GM19438 (cell line): Measurements from ENCODE around the gene TCEA2.

Experiments used
- ATAC-seq: cut with Tn5 transposase; IDR thresholded peaks from one replicate; pipeline ENCODE4 v1.9.1; 2021; ENCODE audit warnings: low read depth; ENCODE audit not compliant: unreplicated experiment

Gene TCEA2

DNA sequence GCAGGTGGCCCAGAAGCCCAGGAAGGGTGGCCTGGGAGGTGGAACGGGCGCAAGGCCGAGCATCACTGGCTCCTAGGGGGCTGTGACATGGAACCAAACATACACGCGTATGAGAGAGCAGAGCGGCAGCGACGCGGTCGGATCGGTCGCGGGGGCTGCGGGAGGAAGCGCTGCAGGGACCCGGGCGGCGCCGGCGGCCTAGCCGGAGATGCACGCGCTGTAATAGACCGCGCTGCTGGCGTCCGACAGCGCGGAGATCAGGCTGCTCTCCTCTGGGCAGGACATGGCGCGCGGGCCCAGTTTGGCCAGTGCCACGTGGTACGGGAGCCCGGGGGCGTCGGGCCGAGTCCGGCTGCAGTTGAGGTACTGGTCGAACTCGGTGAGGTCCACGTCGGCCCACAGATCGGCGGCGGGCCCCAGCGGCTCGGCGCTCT, 15.0 kb upstream of the TCEA2 start:
- no peak for ATAC-seq

GRCh38 chr20:64048402-64049044, 14.5 kb upstream of the TCEA2 start:
- no peak for ATAC-seq

- no peak for ATAC-seq
Measured at GRCh38 chr20:64049060-64049877, 13.7 kb upstream of the TCEA2 start, which contains the start of gene SOX18. Gene SOX18 (minus strand): TSS chr20:64049639. CDS start chr20:64049516, 123 bp downstream.

- no peak for ATAC-seq
Measured at GRCh38 chr20:64049878-64050260, 13.1 kb upstream of the TCEA2 start.

GRCh38 chr20:64050261-64051032, 12.6 kb upstream of the TCEA2 start:
- no peak for ATAC-seq

DNA sequence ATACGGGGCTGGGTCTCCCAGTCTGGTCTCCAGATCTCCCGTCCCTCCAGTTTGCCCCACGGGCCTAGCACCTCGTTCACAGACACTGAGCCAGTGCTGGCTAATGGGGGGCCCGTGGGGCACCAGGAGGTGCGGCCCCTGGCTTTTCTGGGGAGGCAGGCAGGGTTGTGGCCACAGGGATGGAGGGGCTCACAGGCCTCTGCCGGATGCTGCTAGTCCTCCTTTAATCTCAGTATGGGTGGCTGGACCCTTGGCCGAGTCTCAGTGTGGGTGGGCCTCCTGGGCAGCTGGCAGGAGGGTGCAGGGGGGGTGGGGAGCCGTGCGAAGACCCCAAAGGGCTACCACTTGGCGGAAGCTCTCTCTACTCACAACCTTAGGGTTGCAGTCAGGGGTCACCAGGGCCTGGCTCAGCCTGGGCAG, 12.0 kb upstream of the TCEA2 start:
- ATAC-seq: no peak

DNA sequence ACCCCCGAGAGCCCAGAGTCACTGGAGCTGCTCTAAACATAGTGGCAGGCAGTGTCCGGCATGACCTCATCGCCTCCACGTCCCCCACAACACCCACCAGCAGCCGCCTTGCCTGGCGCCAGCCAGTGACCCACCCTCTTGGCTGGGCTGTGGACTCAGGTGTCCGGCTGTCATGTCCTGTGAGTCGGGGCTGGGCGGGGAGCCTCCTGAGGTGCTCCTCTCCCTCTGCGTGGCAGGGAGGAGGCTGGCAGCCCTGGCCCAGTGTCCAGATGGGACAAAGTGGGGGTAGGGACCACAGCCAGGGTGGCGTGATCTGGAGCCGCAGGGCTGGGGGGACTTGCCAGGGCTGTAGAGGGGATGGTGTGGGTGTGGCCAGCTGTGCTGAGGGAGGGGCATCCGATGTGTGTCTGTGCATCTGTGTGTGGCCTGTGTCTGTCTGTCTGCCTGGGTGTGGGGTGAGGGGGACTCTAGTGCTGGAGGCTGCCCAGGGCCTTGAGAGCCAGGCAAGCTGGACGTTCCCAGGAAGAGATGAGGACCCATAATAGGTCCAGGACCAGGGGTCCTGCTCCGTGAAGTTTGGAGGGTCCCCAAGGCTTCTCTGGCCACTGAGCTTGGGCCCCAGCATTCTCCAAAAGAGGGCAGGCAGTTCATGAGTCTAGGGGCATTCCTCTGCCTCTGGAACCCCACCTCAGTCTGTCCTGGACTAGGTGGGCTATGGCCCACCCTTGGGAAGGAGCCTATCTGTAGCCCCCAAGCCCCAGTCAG, 11.3 kb upstream of the TCEA2 start:
- no peak for ATAC-seq

GRCh38 chr20:64052326-64052722, 10.7 kb upstream of the TCEA2 start:
- no peak for ATAC-seq

- no peak for ATAC-seq
Measured at GRCh38 chr20:64052987-64053840, 9.8 kb upstream of the TCEA2 start.

DNA sequence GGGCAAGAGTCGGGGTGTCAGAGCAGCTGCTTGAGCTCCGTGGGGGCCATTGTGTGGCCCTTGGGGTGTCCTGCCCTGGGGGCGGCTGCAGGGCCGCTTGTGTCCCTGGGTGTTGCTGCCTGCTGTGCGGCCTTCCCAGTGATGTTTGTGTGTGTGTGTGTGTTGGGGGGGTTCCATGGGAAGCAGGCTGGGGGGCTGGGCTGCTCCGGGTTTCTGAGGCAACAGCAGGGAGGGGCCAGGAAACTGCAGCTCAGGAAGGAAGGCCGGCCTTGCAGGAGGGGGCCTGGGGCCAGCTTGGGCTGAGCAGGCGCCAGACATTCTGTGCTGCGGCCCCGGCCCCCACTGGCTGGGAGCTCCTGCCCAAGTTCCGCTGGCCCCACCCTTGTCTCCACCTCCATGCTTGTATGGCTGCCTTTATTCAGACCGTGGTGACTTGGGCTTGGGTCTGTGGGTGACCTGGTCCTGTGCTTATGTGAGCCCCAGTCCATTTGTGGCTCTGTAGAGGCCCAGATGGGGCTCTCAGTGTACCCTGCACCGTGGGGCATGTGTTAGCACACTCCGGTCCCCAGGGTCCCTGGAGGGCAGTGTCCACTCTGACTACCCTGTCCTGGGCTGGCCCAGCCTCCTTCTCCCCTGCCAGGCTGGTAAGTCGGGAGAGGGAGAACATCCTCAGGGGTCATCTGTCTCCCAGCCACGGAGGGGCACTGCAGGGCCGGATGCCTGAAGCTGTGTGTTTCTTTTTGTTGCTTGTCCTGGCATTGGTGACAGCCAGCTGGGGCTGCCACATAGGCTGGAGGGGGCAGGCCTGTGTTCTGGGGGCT, 8.9 kb upstream of the TCEA2 start:
- ATAC-seq: no peak

DNA sequence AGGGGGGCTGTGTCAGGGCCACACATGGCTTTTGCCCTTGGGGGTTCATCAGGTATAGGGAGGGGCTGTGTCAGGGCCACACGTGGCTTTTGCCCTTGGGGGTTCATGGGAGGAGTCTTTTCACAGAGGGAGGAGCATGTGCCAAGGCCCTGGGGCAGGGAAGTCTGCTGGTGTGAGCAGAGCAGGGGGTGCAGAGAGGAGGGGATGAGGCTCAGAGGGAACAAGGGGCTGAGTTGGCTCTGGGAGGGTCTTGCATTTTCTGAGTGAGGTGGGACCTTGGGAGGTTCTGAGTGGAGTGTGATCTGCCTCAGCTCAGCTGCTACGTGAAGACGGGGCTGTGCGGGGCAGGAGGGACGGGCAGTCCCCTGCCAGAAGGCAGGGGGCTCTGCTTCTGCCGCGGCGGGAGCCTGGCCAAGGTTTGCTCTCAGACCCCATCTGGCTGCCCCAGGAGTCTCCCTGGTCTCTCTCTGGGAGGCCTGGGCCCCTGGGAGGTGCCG, 7.6 kb upstream of the TCEA2 start:
- no peak for ATAC-seq

DNA sequence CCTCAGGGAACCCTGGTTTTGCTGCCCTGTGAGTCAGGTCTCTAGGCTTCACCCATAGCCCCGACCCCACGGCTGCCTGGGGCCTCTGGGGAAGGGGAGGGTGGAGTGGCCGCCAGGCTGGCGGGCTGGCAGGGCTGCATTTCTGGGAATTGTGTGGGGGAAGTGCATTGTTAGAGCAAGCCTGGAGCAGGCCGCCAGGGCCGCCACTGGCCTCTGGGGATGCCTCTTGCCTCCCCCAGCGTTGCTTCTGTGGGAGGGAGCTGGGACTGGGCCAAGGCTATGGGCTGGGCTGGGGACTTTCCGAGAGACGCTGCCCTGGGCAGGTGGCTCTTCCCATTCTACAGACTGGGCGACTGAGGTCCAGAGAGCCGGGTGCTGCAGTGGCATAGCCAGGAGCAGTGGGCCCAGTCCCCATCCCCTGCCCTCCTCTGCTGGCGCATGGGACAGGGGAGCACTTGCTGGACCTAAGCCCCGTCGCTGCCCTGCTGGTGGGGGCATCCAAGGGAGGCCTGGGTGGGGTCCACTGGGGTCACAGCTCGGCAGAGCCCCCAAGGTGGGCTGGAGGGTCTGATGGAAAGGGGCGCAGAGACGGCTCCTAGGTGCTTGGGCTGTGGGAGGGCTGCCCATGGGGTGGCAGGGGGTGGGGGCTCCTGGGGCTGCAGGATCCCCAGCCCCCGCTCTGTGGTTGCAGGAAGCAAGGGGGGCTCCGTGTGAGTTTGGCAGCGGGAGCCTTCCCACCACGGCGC, 6.9 kb upstream of the TCEA2 start:
- ATAC-seq: no peak

- no peak for ATAC-seq
Measured at GRCh38 chr20:64056639-64056888, 6.4 kb upstream of the TCEA2 start.

DNA sequence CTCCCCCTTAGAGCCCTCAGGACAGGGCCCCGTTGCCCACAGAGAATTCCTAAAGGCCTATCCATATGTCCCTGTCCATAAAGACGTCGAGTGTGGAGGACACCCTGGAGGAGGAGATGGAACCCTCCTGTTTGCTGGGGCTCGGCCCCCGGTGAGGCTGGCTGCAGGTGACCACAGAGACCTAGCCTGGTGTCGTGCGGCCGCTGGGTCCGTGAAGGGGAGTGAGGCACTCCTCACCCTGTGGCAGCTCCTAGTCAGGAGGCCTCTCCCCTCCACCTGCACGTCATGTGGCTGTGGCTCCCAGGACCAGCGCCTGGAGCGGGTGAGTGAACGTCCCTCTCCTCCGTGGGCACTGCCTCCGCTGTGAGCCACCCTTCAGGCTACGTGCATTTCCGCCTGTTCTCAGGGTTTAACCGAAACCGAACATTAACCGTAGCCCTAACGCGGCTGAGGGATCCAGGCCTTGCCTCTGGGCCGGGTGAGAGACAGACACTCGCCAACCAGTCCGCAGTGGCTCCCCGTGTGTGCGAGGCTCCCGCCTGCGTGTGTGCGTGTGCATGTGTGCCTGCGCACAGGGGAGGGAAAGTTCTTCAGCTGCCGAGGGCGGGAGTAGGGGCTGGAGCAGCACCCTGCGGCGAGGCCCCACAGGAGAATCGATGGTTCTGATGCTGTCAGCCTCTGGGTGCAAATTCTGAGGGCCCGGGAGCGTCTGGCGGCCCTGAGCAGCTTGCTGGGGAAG, 5.9 kb upstream of the TCEA2 start:
- ATAC-seq: no peak

GRCh38 chr20:64057628-64058498, 5.1 kb upstream of the TCEA2 start:
- ATAC-seq: no peak

GRCh38 chr20:64058536-64058935, 4.5 kb upstream of the TCEA2 start:
- ATAC-seq: no peak

GRCh38 chr20:64062276-64062595, 762 bp upstream of the TCEA2 start:
- ATAC-seq: no peak
